Trophoblast cell (in vitro differentiated cells and primary cell): ENCODE measurements around the gene SDC1.
"Not testable (repeated sequence)": the region's sequence is repeated elsewhere in the genome, so short reads cannot be mapped to it uniquely, and the experiment has no call there.

Experiments used
- DNase-seq, 2 donors: peaks; one replicate each; pipeline ENCODE4 v3.0.0-alpha.2; 2016
- H2AFZ ChIP-seq: 2 replicates; pipeline ENCODE4 v1.6.1; 2013; ENCODE audit warnings: low read length, moderate library complexity, mild to moderate bottlenecking; ENCODE audit not compliant: insufficient read depth, poor library complexity
- H2AK5ac ChIP-seq: 2 replicates; pipeline ENCODE4 v1.6.1; 2013; ENCODE audit warnings: mild to moderate bottlenecking, low read length
- H2BK120ac ChIP-seq: 2 replicates; pipeline ENCODE4 v1.6.1; 2013; ENCODE audit warnings: low read length, mild to moderate bottlenecking, moderate library complexity; ENCODE audit not compliant: insufficient read depth, poor library complexity
- H2BK12ac ChIP-seq: 2 replicates; pipeline ENCODE4 v1.6.1; 2013; ENCODE audit warnings: mild to moderate bottlenecking, low read length, moderate library complexity
- H2BK5ac ChIP-seq: 2 replicates; pipeline ENCODE4 v1.6.1; 2013; ENCODE audit warnings: low read length, low read depth, moderate library complexity, mild to moderate bottlenecking; ENCODE audit not compliant: poor library complexity
- H3K14ac ChIP-seq: 2 replicates; pipeline ENCODE4 v1.6.1; 2013; ENCODE audit warnings: mild to moderate bottlenecking, low read length
- H3K18ac ChIP-seq: 2 replicates; pipeline ENCODE4 v1.6.1; 2013; ENCODE audit warnings: mild to moderate bottlenecking, low read length
- H3K23ac ChIP-seq: 2 replicates; pipeline ENCODE4 v1.6.1; 2013; ENCODE audit warnings: low read length
- H3K27ac ChIP-seq: 2 replicates; pipeline ENCODE4 v1.5.1; 2013; ENCODE audit warnings: low read depth, mild to moderate bottlenecking, inconsistent platforms, low read length, moderate library complexity
- H3K27me3 ChIP-seq: 2 replicates; pipeline ENCODE4 v1.6.1; 2013; ENCODE audit warnings: inconsistent platforms, mild to moderate bottlenecking, low read length, moderate library complexity; ENCODE audit not compliant: insufficient read depth
- H3K36me3 ChIP-seq, 2 experiments: 1 replicate in 1 of 2; 2 replicates in 1 of 2; pipeline ENCODE4 v1.6.1; 2013; ENCODE audit warnings: low read length in 2 of 2, mild to moderate bottlenecking in 2 of 2, moderate library complexity in 1 of 2; ENCODE audit not compliant: insufficient read depth in 2 of 2, control insufficient read depth in 1 of 2
- H3K4ac ChIP-seq: 2 replicates; pipeline ENCODE4 v1.6.1; 2013; ENCODE audit warnings: low read depth, mild to moderate bottlenecking, low read length, moderate library complexity
- H3K4me1 ChIP-seq, 2 experiments: 1 replicate in 1 of 2; 2 replicates in 1 of 2; pipeline ENCODE4 v1.6.1; 2013; ENCODE audit warnings: low read length in 2 of 2, mild to moderate bottlenecking in 2 of 2, moderate library complexity in 1 of 2; ENCODE audit not compliant: insufficient read depth in 2 of 2, control insufficient read depth in 1 of 2
- H3K4me2 ChIP-seq: 2 replicates; pipeline ENCODE4 v1.6.1; 2013; ENCODE audit warnings: inconsistent platforms, mild to moderate bottlenecking, low read length, moderate library complexity
- H3K4me3 ChIP-seq: 2 replicates; pipeline ENCODE4 v1.5.1; 2013; ENCODE audit warnings: mild to moderate bottlenecking, low read depth, low read length, inconsistent platforms
- H3K79me1 ChIP-seq: one replicate; pipeline ENCODE4 v1.6.1; 2013; ENCODE audit warnings: low read length
- H3K79me2 ChIP-seq: 2 replicates; pipeline ENCODE4 v1.6.1; 2013; ENCODE audit warnings: low read length, mild to moderate bottlenecking; ENCODE audit not compliant: control insufficient read depth, insufficient read depth, poor library complexity
- H3K9ac ChIP-seq: 2 replicates; pipeline ENCODE4 v1.6.1; 2013; ENCODE audit warnings: mild to moderate bottlenecking, low read length
- H3K9me3 ChIP-seq: 2 replicates; pipeline ENCODE4 v1.6.1; 2013; ENCODE audit warnings: low read depth, mild to moderate bottlenecking, control low read depth, inconsistent platforms, low read length; ENCODE audit not compliant: insufficient read depth
- H4K12ac ChIP-seq: 2 replicates; pipeline ENCODE4 v1.6.1; 2013; ENCODE audit warnings: low read depth, mild to moderate bottlenecking, low read length, moderate library complexity
- H4K8ac ChIP-seq: 2 replicates; pipeline ENCODE4 v1.6.1; 2013; ENCODE audit warnings: low read depth, mild to moderate bottlenecking, low read length, moderate library complexity
- H4K91ac ChIP-seq: one replicate; pipeline ENCODE4 v1.6.1; 2013; ENCODE audit warnings: low read depth, mild to moderate bottlenecking, low read length, moderate library complexity
- WGBS: extraction: QIAGEN DNeasy Blood & Tissue Kit; methylation state at CpG from one replicate; pipeline ENCODE4 v1.1.7; 2013; ENCODE audit warnings: missing lambda C conversion rate; ENCODE audit not compliant: insufficient read length, insufficient coverage; ENCODE audit errors: extremely low coverage; 5-methylcytosine and 5-hydroxymethylcytosine counted together

The SDC1 gene

GRCh38 chr2:20234597-20234996, 9.7 kb upstream of the SDC1 start:
- not testable (repeated sequence) for H4K91ac ChIP-seq, H2BK12ac ChIP-seq, H3K4me2 ChIP-seq, H3K23ac ChIP-seq, H3K36me3 ChIP-seq, DNase-seq, H3K9ac ChIP-seq, H3K27me3 ChIP-seq, H3K14ac ChIP-seq, H3K9me3 ChIP-seq, H2BK120ac ChIP-seq, H3K79me2 ChIP-seq, H4K12ac ChIP-seq, H3K18ac ChIP-seq, H3K4me3 ChIP-seq, H2BK5ac ChIP-seq, H2AFZ ChIP-seq, H3K27ac ChIP-seq, H2AK5ac ChIP-seq, H4K8ac ChIP-seq, H3K4ac ChIP-seq
- WGBS, result no CpG with 5 or more reads among the region's 2 CpGs
- peaks cover 13 to 17% of the 10 kb centered on the region in 2 experiments for H3K4me1 ChIP-seq
- peaks cover 12% of the 10 kb centered on the region for H3K79me1 ChIP-seq

- Histone ChIP-seq H2AK5ac (no peak overlapping the region), H3K18ac (no peak overlapping the region), H4K91ac (peak overlapping the region; percentile 72), H3K36me3 (no peaks in the 10 kb centered on the region), H2BK12ac (peak overlapping the region; percentile 52), H2BK5ac (peak overlapping the region; percentile 87), H3K27ac (peak overlapping the region; percentile 74), H3K79me2 (peaks cover 2% of the 10 kb centered on the region), H3K14ac (peak overlapping the region; percentile 69), H3K4ac (no peak overlapping the region), H4K12ac (no peak overlapping the region), H3K4me2 (peak overlapping the region; percentile 46), H2BK120ac (peak overlapping the region; percentile 68), H3K27me3 (no peaks in the 10 kb centered on the region), H2AFZ (no peak overlapping the region), H3K79me1 (peaks cover 12% of the 10 kb centered on the region), H3K4me3 (no peak overlapping the region), H3K9ac (no peak overlapping the region), H3K4me1 (peaks cover 13 to 17% of the 10 kb centered on the region in 2 experiments), H3K9me3 (no peaks in the 10 kb centered on the region), H4K8ac (peak overlapping the region; percentile 58), H3K23ac (no peak overlapping the region)
- peak; percentile 98 to 99 for DNase-seq
- no CpG with 5 or more reads among the region's 5 CpGs for WGBS
These were observed 7.9 kb upstream of the SDC1 start for GRCh38 chr2:20232837-20233207.

- Histone ChIP-seq H2AK5ac (peak overlapping the region; percentile 6), H3K27ac (peak overlapping the region; percentile 20), H4K12ac (no peak overlapping the region), H3K18ac (peak overlapping the region; percentile 14), H2AFZ (no peak overlapping the region), H2BK5ac (no peak overlapping the region), H3K27me3 (no peaks in the 10 kb centered on the region), H3K4ac (no peak overlapping the region), H3K9me3 (no peaks in the 10 kb centered on the region), H3K14ac (peak overlapping the region; percentile 10), H4K91ac (peak overlapping the region; percentile 56), H3K79me1 (peaks cover 12% of the 10 kb centered on the region), H3K23ac (no peak overlapping the region), H2BK12ac (peak overlapping the region; percentile 2), H3K36me3 (no peaks in the 10 kb centered on the region), H3K4me1 (peaks cover 13 to 17% of the 10 kb centered on the region in 2 experiments), H3K9ac (no peak overlapping the region), H4K8ac (peak overlapping the region; percentile 44), H3K4me3 (no peak overlapping the region), H2BK120ac (no peak overlapping the region), H3K4me2 (no peak overlapping the region), H3K79me2 (peaks cover 2% of the 10 kb centered on the region)
- no CpG with 5 or more reads among the region's 6 CpGs for WGBS
- peak; percentile 96 to 98 for DNase-seq
These were observed 6.7 kb upstream of the SDC1 start for GRCh38 chr2:20231598-20232026.

GRCh38 chr2:20231159-20231558, 6.2 kb upstream of the SDC1 start:
- no peak overlapping the region for H3K18ac ChIP-seq
- H2BK5ac ChIP-seq, result no peak overlapping the region
- peak overlapping the region; percentile 20 for H3K27ac ChIP-seq
- no peak overlapping the region for H3K4me2 ChIP-seq
- no peak overlapping the region for H3K4me3 ChIP-seq
- peak overlapping the region; percentile 56 for H4K91ac ChIP-seq
- 100% methylated on average over 1 of the region's 6 CpGs for WGBS
- H2BK12ac ChIP-seq, result peak overlapping the region; percentile 2
- H3K14ac ChIP-seq, result peak overlapping the region; percentile 10
- H2BK120ac ChIP-seq, result peak overlapping the region; percentile 12
- peaks cover 13 to 17% of the 10 kb centered on the region in 2 experiments for H3K4me1 ChIP-seq
- DNase-seq, result no peak
- peaks cover 12% of the 10 kb centered on the region for H3K79me1 ChIP-seq
- H3K9me3 ChIP-seq, result no peaks in the 10 kb centered on the region
- H4K8ac ChIP-seq, result peak overlapping the region; percentile 44
- no peak overlapping the region for H4K12ac ChIP-seq
- H3K23ac ChIP-seq, result no peak overlapping the region
- H3K4ac ChIP-seq, result no peak overlapping the region
- peaks cover 2% of the 10 kb centered on the region for H3K79me2 ChIP-seq
- no peaks in the 10 kb centered on the region for H3K27me3 ChIP-seq
- no peak overlapping the region for H3K9ac ChIP-seq
- no peak overlapping the region for H2AFZ ChIP-seq
- H2AK5ac ChIP-seq, result peak overlapping the region; percentile 6
- no peaks in the 10 kb centered on the region for H3K36me3 ChIP-seq
